Neural progenitor cell (in vitro differentiated cells): ENCODE data around the gene DCST2. TPM values are rescaled to one million over a fixed set of nuclear protein-coding genes. Genes with fewer than 3 reads are reported as not detected.

ENCODE experiments used
- DNase-seq: peaks from one replicate; pipeline ENCODE4 v3.0.0-alpha.2; 2016; ENCODE audit warnings: low spot score
- H2AFZ ChIP-seq: fragments of 200-600 bp; sonication (generic); replicated peaks from 2 replicates; pipeline ENCODE4 v1.6.1; 2016; ENCODE audit warnings: antibody characterized with exemption
- H3F3A ChIP-seq: fragments of 200-600 bp; sonication (generic); 2 replicates; pipeline ENCODE4 v1.6.1; 2016; ENCODE audit warnings: antibody characterized with exemption, low read depth
- H3K27ac ChIP-seq: fragments of 200-600 bp; sonication (generic); 2 replicates; pipeline ENCODE4 v1.5.1; 2016; ENCODE audit warnings: mild to moderate bottlenecking
- H3K27me3 ChIP-seq: fragments of 200-600 bp; sonication (generic); 2 replicates; pipeline ENCODE4 v1.6.1; 2016; ENCODE audit warnings: mild to moderate bottlenecking, moderate library complexity
- H3K36me3 ChIP-seq: fragments of 200-600 bp; sonication (generic); 2 replicates; pipeline ENCODE4 v1.5.1; 2016
- H3K4me1 ChIP-seq: fragments of 200-600 bp; sonication (generic); 2 replicates; pipeline ENCODE4 v1.6.1; 2016; ENCODE audit warnings: mixed run types
- H3K4me2 ChIP-seq: fragments of 200-600 bp; sonication (generic); 2 replicates; pipeline ENCODE4 v1.6.1; 2016
- H3K4me3 ChIP-seq: fragments of 200-600 bp; sonication (generic); 2 replicates; pipeline ENCODE4 v1.5.1; 2016
- H3K79me2 ChIP-seq: fragments of 200-600 bp; sonication (generic); 2 replicates; pipeline ENCODE4 v1.6.1; 2016; ENCODE audit warnings: low read depth
- H3K9ac ChIP-seq: fragments of 200-600 bp; sonication (generic); 2 replicates; pipeline ENCODE4 v1.6.1; 2016
- H3K9me3 ChIP-seq: fragments of 200-600 bp; sonication (generic); 2 replicates; pipeline ENCODE4 v1.5.1; 2016; ENCODE audit warnings: low read depth
- H4K20me1 ChIP-seq: fragments of 200-600 bp; sonication (generic); 2 replicates; pipeline ENCODE4 v1.6.1; 2016; ENCODE audit warnings: low read depth
- H3K27ac Mint-ChIP-seq: 3 replicates; pipeline ENCODE4 v1.8.0; 2021; ENCODE audit warnings: mixed read lengths
- H3K27me3 Mint-ChIP-seq: 2 replicates; pipeline ENCODE4 v1.8.0; 2022; ENCODE audit warnings: low read depth, mild to moderate bottlenecking, inconsistent platforms, moderate library complexity, mixed read lengths; ENCODE audit not compliant: insufficient read depth
- H3K36me3 Mint-ChIP-seq: 3 replicates; pipeline ENCODE4 v1.8.0; 2021; ENCODE audit warnings: mixed read lengths
- H3K4me1 Mint-ChIP-seq: 3 replicates; pipeline ENCODE4 v1.8.0; 2021; ENCODE audit warnings: mixed read lengths
- H3K4me3 Mint-ChIP-seq: 3 replicates; pipeline ENCODE4 v1.8.0; 2021; ENCODE audit warnings: mild to moderate bottlenecking, moderate library complexity, mixed read lengths
- H3K9me3 Mint-ChIP-seq: 3 replicates; pipeline ENCODE4 v1.8.0; 2020; ENCODE audit warnings: mixed read lengths
- CTCF ChIP-seq: fragments of 200-600 bp; sonication (generic); IDR thresholded peaks from 2 replicates; pipeline ENCODE4 v1.5.1; 2017; ENCODE audit warnings: antibody characterized with exemption, mild to moderate bottlenecking
- EZH2 ChIP-seq: fragments of 200-600 bp; sonication (generic); IDR thresholded peaks from 2 replicates; pipeline ENCODE4 v1.6.1; 2017; ENCODE audit warnings: antibody characterized with exemption, mild to moderate bottlenecking, moderate library complexity
- EZH2phosphoT487 ChIP-seq: fragments of 200-600 bp; sonication (generic); IDR thresholded peaks from 2 replicates; pipeline ENCODE4 v1.6.1; 2017; ENCODE audit warnings: antibody characterized with exemption
- total RNA-seq: library from RNA; depleted of rRNA; stranded (reverse); fragments of >200 nt; gene quantifications from 2 replicates; pipeline ENCODE4 v1.2.3, GENCODE V29; 2015; ENCODE audit warnings: low replicate concordance

The DCST2 gene
- total RNA-seq, 1 donor from 2014 or later: 1.8 TPM

DNA sequence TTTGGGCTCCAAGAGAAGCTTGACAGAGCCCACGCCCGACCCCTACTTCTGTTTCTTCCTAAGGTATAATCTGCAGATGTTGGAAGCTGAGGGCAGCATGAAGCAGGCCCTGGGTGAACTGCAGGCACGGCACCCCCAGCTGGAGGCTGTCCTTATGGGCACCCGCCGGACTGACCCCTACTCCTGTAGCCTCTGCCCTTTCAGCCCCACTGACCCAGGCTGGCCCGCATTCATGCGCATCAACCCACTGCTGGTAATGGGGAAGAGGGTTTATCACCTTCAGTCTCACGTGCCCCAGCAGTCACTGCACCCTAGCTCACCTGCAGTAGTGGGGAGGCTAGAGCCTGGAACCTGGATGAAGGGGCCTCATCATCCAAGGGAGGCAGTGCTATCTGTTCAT is 43.3 kb downstream of the DCST2 start:
- no peak overlapping the region for H3K4me3 ChIP-seq
- no peak for TF ChIP-seq EZH2phosphoT487
- no peak for TF ChIP-seq CTCF
- TF ChIP-seq EZH2: no peak
- no peak overlapping the region for H2AFZ ChIP-seq
- no peak overlapping the region for H3K4me2 ChIP-seq
- H3K9me3 Mint-ChIP-seq: no peaks in the 10 kb centered on the region
- H3K36me3 Mint-ChIP-seq: peaks cover 13% of the 10 kb centered on the region
- peaks cover 11% of the 10 kb centered on the region for H3F3A ChIP-seq
- H4K20me1 ChIP-seq: peaks cover 25% of the 10 kb centered on the region
- peaks cover 19% of the 10 kb centered on the region for H3K27me3 Mint-ChIP-seq
- peaks cover 3% of the 10 kb centered on the region for H3K36me3 ChIP-seq
- H3K79me2 ChIP-seq: peaks cover 43% of the 10 kb centered on the region
- no peak overlapping the region for H3K27ac ChIP-seq
- peaks cover 13% of the 10 kb centered on the region for H3K4me1 Mint-ChIP-seq
- H3K4me3 Mint-ChIP-seq: no peak overlapping the region
- no peaks in the 10 kb centered on the region for H3K9me3 ChIP-seq
- H3K27me3 ChIP-seq: no peaks in the 10 kb centered on the region
- H3K27ac Mint-ChIP-seq: no peak overlapping the region
- no peaks in the 10 kb centered on the region for H3K4me1 ChIP-seq
- H3K9ac ChIP-seq: no peak overlapping the region
- DNase-seq: no peak

DNA sequence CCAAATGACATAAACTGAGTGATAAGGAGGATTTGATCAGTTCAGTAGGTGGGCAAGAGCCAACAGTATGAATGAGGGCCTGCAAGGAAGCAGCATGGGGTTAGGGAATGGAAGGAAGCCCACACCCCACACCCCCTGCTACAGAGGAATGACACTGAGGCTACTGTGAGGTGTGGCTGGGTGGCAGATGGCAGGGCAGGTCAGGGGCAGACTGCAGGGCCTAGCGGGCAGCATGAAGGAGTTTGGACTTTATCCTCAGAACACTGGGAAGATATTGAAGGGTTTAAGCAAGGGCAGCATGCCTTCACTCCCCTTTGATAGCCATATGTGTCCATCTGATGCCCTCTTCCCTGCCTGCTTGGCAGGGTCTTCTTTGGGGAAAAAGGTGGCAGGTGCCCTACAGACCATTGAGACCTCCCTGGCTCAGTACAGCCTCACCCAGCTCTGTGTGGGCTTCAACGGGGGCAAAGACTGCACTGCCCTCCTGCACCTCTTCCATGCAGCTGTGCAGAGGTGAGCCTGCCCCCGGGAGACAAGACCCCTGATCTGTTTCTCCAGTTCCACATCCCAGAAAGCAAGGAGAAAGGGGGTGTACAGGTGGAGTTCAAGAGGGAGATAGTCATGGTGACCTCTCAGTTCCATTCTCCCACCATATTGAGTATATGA is 44.3 kb downstream of the DCST2 start:
- Mint-ChIP-seq H3K36me3 (peaks cover 13% of the 10 kb centered on the region), H3K27ac (no peak overlapping the region), H3K4me1 (peaks cover 13% of the 10 kb centered on the region), H3K4me3 (no peak overlapping the region), H3K27me3 (peaks cover 19% of the 10 kb centered on the region), H3K9me3 (no peaks in the 10 kb centered on the region)
- Histone ChIP-seq H4K20me1 (peaks cover 25% of the 10 kb centered on the region), H3F3A (peaks cover 9% of the 10 kb centered on the region), H3K36me3 (peaks cover 3% of the 10 kb centered on the region), H3K4me2 (no peak overlapping the region), H3K27me3 (no peaks in the 10 kb centered on the region), H3K27ac (no peak overlapping the region), H3K79me2 (peaks cover 52% of the 10 kb centered on the region), H3K4me1 (peaks cover 5% of the 10 kb centered on the region), H2AFZ (no peak overlapping the region), H3K9me3 (no peaks in the 10 kb centered on the region), H3K9ac (no peak overlapping the region), H3K4me3 (no peak overlapping the region)
- TF ChIP-seq EZH2: no peak
- no peak for TF ChIP-seq CTCF
- no peak for TF ChIP-seq EZH2phosphoT487
- DNase-seq: no peak

DNA sequence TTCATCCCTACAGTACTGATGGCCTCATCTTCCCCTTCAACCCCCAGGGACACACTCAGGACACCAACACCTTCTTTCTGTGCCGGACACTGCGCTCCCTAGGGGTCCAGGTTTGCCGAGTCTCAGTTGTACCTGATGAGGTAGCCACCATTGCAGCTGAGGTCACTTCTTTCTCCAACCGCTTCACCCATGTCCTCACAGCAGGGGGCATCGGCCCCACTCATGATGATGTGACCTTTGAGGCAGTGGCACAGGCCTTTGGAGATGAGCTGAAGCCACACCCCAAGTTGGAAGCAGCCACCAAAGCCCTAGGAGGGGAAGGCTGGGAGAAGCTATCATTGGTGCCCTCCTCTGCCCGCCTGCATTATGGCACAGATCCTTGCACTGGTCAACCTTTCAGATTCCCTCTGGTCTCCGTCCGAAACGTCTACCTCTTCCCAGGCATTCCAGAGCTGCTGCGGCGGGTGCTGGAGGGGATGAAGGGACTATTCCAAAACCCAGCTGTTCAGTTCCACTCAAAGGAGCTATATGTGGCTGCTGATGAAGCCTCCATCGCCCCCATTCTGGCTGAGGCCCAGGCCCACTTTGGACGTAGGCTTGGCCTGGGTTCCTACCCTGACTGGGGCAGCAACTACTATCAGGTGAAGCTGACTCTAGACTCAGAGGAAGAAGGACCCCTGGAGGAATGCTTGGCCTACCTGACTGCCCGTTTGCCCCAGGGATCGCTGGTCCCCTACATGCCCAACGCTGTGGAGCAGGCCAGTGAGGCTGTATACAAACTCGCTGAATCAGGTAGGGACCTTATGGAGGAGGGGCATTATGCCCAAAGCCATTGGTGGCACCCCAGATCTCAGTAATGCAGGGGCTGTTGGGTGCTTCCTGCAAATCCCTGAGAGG is 45.3 kb downstream of the DCST2 start:
- Histone ChIP-seq H3F3A (peaks cover 6% of the 10 kb centered on the region), H4K20me1 (peaks cover 25% of the 10 kb centered on the region), H3K27me3 (no peaks in the 10 kb centered on the region), H3K27ac (no peak overlapping the region), H3K36me3 (peaks cover 3% of the 10 kb centered on the region), H3K4me3 (no peak overlapping the region), H2AFZ (no peak overlapping the region), H3K4me2 (no peak overlapping the region), H3K9ac (no peak overlapping the region), H3K79me2 (peaks cover 62% of the 10 kb centered on the region), H3K4me1 (peaks cover 9% of the 10 kb centered on the region), H3K9me3 (no peaks in the 10 kb centered on the region)
- Mint-ChIP-seq H3K4me1 (peaks cover 12% of the 10 kb centered on the region), H3K27ac (no peak overlapping the region), H3K27me3 (peaks cover 17% of the 10 kb centered on the region), H3K4me3 (peak overlapping the region; percentile 66), H3K36me3 (peaks cover 13% of the 10 kb centered on the region), H3K9me3 (no peaks in the 10 kb centered on the region)
- no peak for TF ChIP-seq EZH2
- no peak for TF ChIP-seq EZH2phosphoT487
- TF ChIP-seq CTCF: no peak
- DNase-seq: no peak
